Keratinocyte (primary cell): ENCODE results near the gene C19orf12. TPM values are rescaled to one million over a fixed set of nuclear protein-coding genes. Genes with fewer than 3 reads are reported as not detected.

Source experiments
- DNase-seq: peaks from one replicate; pipeline ENCODE4 v3.0.0-alpha.2; 2011; ENCODE audit warnings: low read depth, missing footprints, low spot score
- FAIRE-seq: peaks from 2 replicates; lab custom pipeline; 2011; peaks lifted over from hg19 to GRCh38; lab: Jason Lieb, UNC
- H2AFZ ChIP-seq: 2 replicates; pipeline ENCODE4 v1.6.0; 2012; ENCODE audit warnings: low read length, control low read depth, inconsistent platforms; ENCODE audit not compliant: control insufficient read depth
- H3K27ac ChIP-seq: 2 replicates; pipeline ENCODE4 v1.5.1; 2011; ENCODE audit warnings: low read length; ENCODE audit not compliant: control insufficient read depth, insufficient read depth
- H3K27me3 ChIP-seq: 3 replicates; pipeline ENCODE4 v1.6.0; 2011; ENCODE audit warnings: low read length; ENCODE audit not compliant: control insufficient read depth, insufficient read depth; ENCODE audit errors: extremely low read depth
- H3K36me3 ChIP-seq, 2 experiments: 2 replicates in 1 of 2; 3 replicates in 1 of 2; pipeline ENCODE4 v1.5.1; 2011; ENCODE audit warnings: low read length in 2 of 2, mild to moderate bottlenecking in 1 of 2; ENCODE audit not compliant: control insufficient read depth in 2 of 2, insufficient read depth in 2 of 2; ENCODE audit errors: extremely low read depth in 1 of 2
- H3K4me1 ChIP-seq: 3 replicates; pipeline ENCODE4 v1.5.1; 2011; ENCODE audit warnings: low read length; ENCODE audit not compliant: control insufficient read depth, insufficient read depth; ENCODE audit errors: extremely low read depth
- H3K4me2 ChIP-seq: 3 replicates; pipeline ENCODE4 v1.6.0; 2011; ENCODE audit warnings: low read depth, low read length; ENCODE audit not compliant: control insufficient read depth, insufficient read depth; ENCODE audit errors: extremely low read depth
- H3K4me3 ChIP-seq, 3 experiments: fragments of 200-600 bp in 1 of 3; sonication (generic) in 1 of 3; 2 replicates in 2 of 3; 3 replicates in 1 of 3; pipeline ENCODE4 v1.5.1; 2011 to 2016; ENCODE audit warnings: low read length in 3 of 3, mild to moderate bottlenecking in 3 of 3, control low read depth in 2 of 3, inconsistent platforms in 1 of 3, low read depth in 1 of 3, mixed read lengths in 1 of 3, mixed run types in 1 of 3, moderate library complexity in 1 of 3; ENCODE audit not compliant: control insufficient read depth in 2 of 3, insufficient read depth in 2 of 3; ENCODE audit errors: extremely low read depth in 1 of 3
- H3K79me2 ChIP-seq: 2 replicates; pipeline ENCODE4 v1.6.0; 2012; ENCODE audit warnings: low read length; ENCODE audit not compliant: control insufficient read depth, insufficient read depth
- H3K9ac ChIP-seq: 3 replicates; pipeline ENCODE4 v1.6.0; 2011; ENCODE audit warnings: low read length; ENCODE audit not compliant: control insufficient read depth, insufficient read depth; ENCODE audit errors: extremely low read depth
- H3K9me1 ChIP-seq: 3 replicates; pipeline ENCODE4 v1.6.0; 2011; ENCODE audit warnings: low read length; ENCODE audit not compliant: control insufficient read depth, insufficient read depth; ENCODE audit errors: extremely low read depth
- H3K9me3 ChIP-seq: 2 replicates; pipeline ENCODE4 v1.5.1; 2012; ENCODE audit warnings: low read depth, low read length; ENCODE audit not compliant: control insufficient read depth
- H4K20me1 ChIP-seq: 3 replicates; pipeline ENCODE4 v1.6.0; 2011; ENCODE audit warnings: low read length; ENCODE audit not compliant: control insufficient read depth, insufficient read depth; ENCODE audit errors: extremely low read depth
- CTCF ChIP-seq, 3 experiments: IDR thresholded peaks in 1 of 3; conservative IDR thresholded peaks in 1 of 3; optimal IDR thresholded peaks in 1 of 3; 2 replicates in 2 of 3; 3 replicates in 1 of 3; pipeline versions ENCODE3 to v1.5.1; 2011; ENCODE audit warnings: low read length in 3 of 3, mild to moderate bottlenecking in 3 of 3, moderate library complexity in 2 of 3, control low read depth in 1 of 3, inconsistent platforms in 1 of 3; ENCODE audit not compliant: insufficient read depth in 2 of 3; ENCODE audit errors: extremely low read depth in 1 of 3
- EZH2 ChIP-seq: IDR thresholded peaks from one replicate; pipeline ENCODE4 v1.6.1; 2012; ENCODE audit warnings: inconsistent platforms, mild to moderate bottlenecking, low read length, moderate library complexity
- dilution Hi-C: fragments of 300-500 bp; cut with MboI; formaldehyde crosslinking; loops from one replicate; pipeline ENCODE4 v1.7.0; 2020; ENCODE audit warnings: low sequenced_read_pairs; ENCODE audit not compliant: extremely low pct_ligation_motif_present
- polyA plus RNA-seq, 5 experiments: library from polyadenylated mRNA; depleted of rRNA in 3 of 5; stranded (reverse) in 3 of 5; stranded (forward) in 1 of 5; unstranded in 1 of 5; fragments of >200 nt; gene quantifications; 1 replicate in 1 of 5; 2 replicates in 3 of 5; 3 replicates in 1 of 5; pipeline versions ENCODE4 v1.2.1 to v1.2.3, GENCODE V29; 2011 to 2012; ENCODE audit warnings: missing spikeins in 2 of 5, low read depth in 1 of 5, low replicate concordance in 1 of 5

Gene C19orf12
- polyA plus RNA-seq, 1 donor (not counting 4 experiments of a cell fraction or from before 2014, with no cell fraction given) = 12.3 TPM

DNA sequence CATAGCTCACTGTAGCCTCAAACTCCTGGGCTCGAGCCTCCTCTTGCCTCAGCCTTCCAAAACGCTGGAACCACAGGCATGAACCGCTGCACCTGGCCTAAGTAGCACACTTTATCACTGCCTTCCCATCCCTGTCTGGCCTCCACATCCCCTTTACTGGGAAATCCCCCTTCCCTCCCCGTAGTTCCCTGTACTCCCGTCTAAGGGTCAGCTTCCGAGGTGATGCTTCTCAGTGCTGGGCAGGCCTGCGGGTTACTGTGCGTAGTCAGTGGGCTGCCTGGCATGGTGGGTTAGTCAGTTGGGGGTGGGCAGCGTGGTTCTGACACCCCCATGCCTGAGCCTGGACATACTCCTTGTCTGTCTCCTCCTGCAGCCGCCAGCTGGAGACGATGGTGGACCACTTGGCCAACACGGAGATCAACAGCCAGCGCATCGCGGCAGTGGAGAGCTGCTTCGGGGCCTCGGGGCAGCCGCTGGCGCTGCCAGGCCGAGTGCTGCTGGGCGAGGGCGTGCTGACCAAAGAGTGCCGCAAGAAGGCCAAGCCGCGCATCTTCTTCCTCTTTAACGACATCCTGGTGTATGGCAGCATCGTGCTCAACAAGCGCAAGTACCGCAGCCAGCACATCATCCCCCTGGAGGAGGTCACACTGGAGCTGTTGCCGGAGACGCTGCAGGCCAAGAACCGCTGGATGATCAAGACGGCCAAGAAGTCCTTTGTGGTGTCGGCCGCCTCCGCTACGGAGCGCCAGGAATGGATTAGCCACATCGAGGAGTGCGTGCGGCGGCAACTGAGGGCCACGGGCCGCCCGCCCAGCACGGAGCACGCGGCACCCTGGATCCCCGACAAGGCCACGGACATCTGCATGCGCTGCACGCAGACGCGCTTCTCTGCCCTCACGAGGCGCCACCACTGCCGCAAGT lies 41.4 kb downstream of the C19orf12 start:
- peaks cover 23 to 30% of the 10 kb centered on the region in 2 experiments for H3K36me3 ChIP-seq
- dilution Hi-C loops = no loop called here
- H2AFZ ChIP-seq = no peak overlapping the region
- peaks cover 31% of the 10 kb centered on the region for H4K20me1 ChIP-seq
- peaks cover 10% of the 10 kb centered on the region for H3K9me1 ChIP-seq
- no peak overlapping the region for H3K4me2 ChIP-seq
- no peaks in the 10 kb centered on the region for H3K9me3 ChIP-seq
- H3K27ac ChIP-seq = no peak overlapping the region
- TF ChIP-seq EZH2 (no peak), CTCF (optimal IDR thresholded peaks at IDR 0.05 in 1 of 3, IDR thresholded peaks at IDR 0.05 in 1 of 3, conservative IDR thresholded peaks at IDR 0.05 in 1 of 3; ENCODE audit: extremely low read depth in 1 of 3, insufficient read depth in 2 of 3, low read length in 3 of 3) (no peak)
- no peak overlapping the region for H3K4me3 ChIP-seq
- H3K9ac ChIP-seq = no peak overlapping the region
- H3K27me3 ChIP-seq = no peaks in the 10 kb centered on the region
- DNase-seq = no peak
- FAIRE-seq = no peak
- peaks cover 57% of the 10 kb centered on the region for H3K79me2 ChIP-seq
- peaks cover 17% of the 10 kb centered on the region for H3K4me1 ChIP-seq

DNA sequence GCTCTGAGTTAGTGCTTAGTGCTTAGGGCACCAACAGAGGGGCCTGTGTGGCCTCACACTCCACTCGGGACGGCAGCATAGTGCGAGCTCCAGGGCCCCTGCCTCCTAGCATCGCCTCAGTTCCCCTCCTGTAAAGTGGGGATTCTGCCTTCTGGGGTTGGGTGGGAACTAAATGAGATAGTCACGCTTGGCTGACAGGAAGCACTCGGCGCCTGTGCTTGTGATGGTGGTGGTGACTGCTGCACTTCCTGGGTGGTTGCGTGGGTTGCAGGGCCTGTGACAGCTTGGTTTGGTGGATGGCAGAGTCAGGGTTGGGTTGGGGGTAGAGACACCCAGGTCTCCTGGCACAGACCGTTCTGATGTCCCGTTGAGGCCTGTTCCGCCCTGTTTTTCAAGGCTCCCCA lies 42.1 kb downstream of the C19orf12 start:
- peaks cover 12% of the 10 kb centered on the region for H3K9me1 ChIP-seq
- no peak overlapping the region for H3K4me3 ChIP-seq
- FAIRE-seq = no peak
- no peaks in the 10 kb centered on the region for H3K27me3 ChIP-seq
- peaks cover 23 to 25% of the 10 kb centered on the region in 2 experiments for H3K36me3 ChIP-seq
- peaks cover 34% of the 10 kb centered on the region for H4K20me1 ChIP-seq
- no peak for DNase-seq
- H3K9ac ChIP-seq = no peak overlapping the region
- H3K4me2 ChIP-seq = no peak overlapping the region
- dilution Hi-C loops = no loop called here
- no peak overlapping the region for H2AFZ ChIP-seq
- H3K79me2 ChIP-seq = peaks cover 65% of the 10 kb centered on the region
- TF ChIP-seq CTCF (optimal IDR thresholded peaks at IDR 0.05 in 1 of 3, IDR thresholded peaks at IDR 0.05 in 1 of 3, conservative IDR thresholded peaks at IDR 0.05 in 1 of 3; ENCODE audit: extremely low read depth in 1 of 3, insufficient read depth in 2 of 3, low read length in 3 of 3) = no peak
- no peak for TF ChIP-seq EZH2
- H3K27ac ChIP-seq = no peak overlapping the region
- peaks cover 25% of the 10 kb centered on the region for H3K4me1 ChIP-seq
- H3K9me3 ChIP-seq = no peaks in the 10 kb centered on the region
